Liver (tissue), 9 donors: ENCODE measurements around the gene AGMAT. TPM values are rescaled to one million over a fixed set of nuclear protein-coding genes. Genes with fewer than 3 reads are reported as not detected.

Experiments
- DNase-seq: peaks from one replicate; pipeline ENCODE4 v3.0.0-alpha.2; 2017; ENCODE audit warnings: low spot score
- H3K27ac ChIP-seq, 2 donors: one replicate each; pipeline ENCODE4 v1.7.0; 2013; ENCODE audit warnings: inconsistent platforms in 2 of 2, low read length in 2 of 2, control low read depth in 1 of 2, low read depth in 1 of 2, mild to moderate bottlenecking in 1 of 2
- H3K27me3 ChIP-seq, 4 donors: one replicate each; pipeline versions ENCODE4 v1.6.1 to v1.7.0; 2013; ENCODE audit warnings: low read length in 3 of 4, inconsistent platforms in 1 of 4, mild to moderate bottlenecking in 1 of 4, moderate library complexity in 1 of 4; ENCODE audit not compliant: control insufficient read depth in 4 of 4, insufficient read depth in 4 of 4
- H3K36me3 ChIP-seq, 4 donors: one replicate each; pipeline versions ENCODE4 v1.6.1 to v1.7.0; 2013; ENCODE audit warnings: low read length in 3 of 4, mild to moderate bottlenecking in 3 of 4, low read depth in 1 of 4, moderate library complexity in 1 of 4; ENCODE audit not compliant: control insufficient read depth in 4 of 4, insufficient read depth in 3 of 4
- H3K4me1 ChIP-seq, 4 donors: one replicate each; pipeline versions ENCODE4 v1.6.1 to v1.7.0; 2013; ENCODE audit warnings: low read length in 3 of 4, mild to moderate bottlenecking in 3 of 4, moderate library complexity in 1 of 4; ENCODE audit not compliant: control insufficient read depth in 4 of 4, insufficient read depth in 4 of 4
- H3K4me3 ChIP-seq, 3 donors: one replicate each; pipeline versions ENCODE4 v1.6.1 to v1.7.0; 2013; ENCODE audit warnings: low read length in 3 of 3, control low read depth in 1 of 3, low read depth in 1 of 3, mild to moderate bottlenecking in 1 of 3
- H3K9ac ChIP-seq, 2 donors: one replicate each; pipeline ENCODE4 v1.7.0; 2013; ENCODE audit warnings: low read length in 2 of 2, mild to moderate bottlenecking in 2 of 2, moderate library complexity in 2 of 2, control low read depth in 1 of 2, low read depth in 1 of 2
- H3K9me3 ChIP-seq, 4 donors: one replicate each; pipeline versions ENCODE4 v1.6.1 to v1.7.0; 2013; ENCODE audit warnings: low read length in 3 of 4; ENCODE audit not compliant: control insufficient read depth in 4 of 4
- CTCF ChIP-seq: fragments of 150-350 bp; IDR thresholded peaks from 2 replicates; pipeline ENCODE4 v1.5.1; 2017; ENCODE audit warnings: improper control_type of control experiment, low read depth, low read length; ENCODE audit not compliant: missing input control
- EGR1 ChIP-seq, 2 donors: IDR thresholded peaks; 2 replicates each; pipeline ENCODE4 v1.6.1; 2016 to 2018; ENCODE audit warnings: antibody characterized with exemption in 2 of 2, low read depth in 2 of 2
- FOXA1 ChIP-seq: IDR thresholded peaks from 2 replicates; pipeline ENCODE4 v1.6.1; 2016; ENCODE audit warnings: antibody characterized with exemption
- FOXA2 ChIP-seq: IDR thresholded peaks from 2 replicates; pipeline ENCODE4 v1.6.1; 2016; ENCODE audit warnings: antibody characterized with exemption
- HNF4A ChIP-seq, 2 donors: conservative IDR thresholded peaks; 2 replicates each; pipeline ENCODE4 v1.6.1; 2016; ENCODE audit warnings: antibody characterized with exemption in 2 of 2, mild to moderate bottlenecking in 2 of 2
- HNF4G ChIP-seq: IDR thresholded peaks from 2 replicates; pipeline ENCODE4 v1.6.1; 2016; ENCODE audit warnings: antibody characterized with exemption
- NR2F2 ChIP-seq: IDR thresholded peaks from 2 replicates; pipeline ENCODE4 v1.6.1; 2016; ENCODE audit warnings: antibody characterized with exemption
- RAD21 ChIP-seq, 2 donors: IDR thresholded peaks; 2 replicates each; pipeline ENCODE4 v1.6.1; 2016; ENCODE audit warnings: antibody characterized with exemption in 2 of 2, mild to moderate bottlenecking in 2 of 2
- RXRA ChIP-seq, 2 donors: IDR thresholded peaks; 2 replicates each; pipeline ENCODE4 v1.6.1; 2017 to 2018; ENCODE audit warnings: antibody characterized with exemption in 2 of 2, mild to moderate bottlenecking in 1 of 2
- SP1 ChIP-seq: IDR thresholded peaks from 2 replicates; pipeline ENCODE4 v1.6.1; 2018; ENCODE audit warnings: antibody characterized with exemption, mild to moderate bottlenecking
- TAF1 ChIP-seq: conservative IDR thresholded peaks from 2 replicates; pipeline ENCODE4 v1.6.1; 2016; ENCODE audit warnings: antibody characterized with exemption, mild to moderate bottlenecking
- YY1 ChIP-seq: IDR thresholded peaks from 2 replicates; pipeline ENCODE4 v1.6.1; 2016; ENCODE audit warnings: antibody characterized with exemption, mild to moderate bottlenecking
- WGBS: extraction: QIAGEN DNeasy Blood & Tissue Kit; methylation state at CpG from one replicate; pipeline ENCODE4 v1.1.7; 2013; 5-methylcytosine and 5-hydroxymethylcytosine counted together
- polyA plus RNA-seq, 2 donors: library from polyadenylated mRNA; stranded (reverse) in 1 of 2; unstranded in 1 of 2; fragments of 200-250 nt in 1 of 2; fragments of >200 nt in 1 of 2; fragmentation: Nextera tagmentation in 1 of 2; extraction: Ambion mirVana in 1 of 2; gene quantifications; one replicate each; pipeline versions ENCODE4 v1.2.1 to v1.2.3, GENCODE V29; 2013 to 2015
- total RNA-seq, 2 donors: library from RNA; depleted of rRNA; stranded (reverse); fragments of >200 nt; gene quantifications; one replicate each; pipeline ENCODE4 v1.2.3, GENCODE V29; 2014
- TF ChIP-seq, protein P1 (sequence below): IDR thresholded peaks from 2 replicates; pipeline ENCODE4 v1.6.1; 2016; ENCODE audit warnings: antibody characterized with exemption, mild to moderate bottlenecking
- TF ChIP-seq, protein P2 (sequence below): IDR thresholded peaks from 2 replicates; pipeline ENCODE4 v1.6.1; 2016; ENCODE audit warnings: antibody characterized with exemption
- TF ChIP-seq, protein P3 (sequence below): IDR thresholded peaks from 2 replicates; pipeline ENCODE4 v1.6.1; 2016; ENCODE audit warnings: antibody characterized with exemption
- donor health status: healthy.
- donor health status: healthy.
- donor health status: healthy.
- donor health status: healthy.
- donor health status: healthy.

AGMAT gene
- total and polyA plus RNA-seq, 4 donors = 31.9 to 83.6 (median 40.6) TPM

GRCh38 chr1:15540186-15540585 lies 44.7 kb downstream of the AGMAT start:
- 96% methylated on average over 8 of the region's 8 CpGs for WGBS
- peaks cover 0 to 5% (median 0%) of the 10 kb centered on the region in 4 donors for H3K4me1 ChIP-seq
- H3K27ac ChIP-seq = no peak overlapping the region
- no peak for DNase-seq
- H3K9me3 ChIP-seq = no peaks in the 10 kb centered on the region
- no peak overlapping the region for H3K9ac ChIP-seq
- TF ChIP-seq FOXA2 = no peak
- no peak for TF ChIP-seq EGR1 (IDR thresholded peaks at IDR 0.05; ENCODE audit: low read depth in 2 of 2)
- no peak for TF ChIP-seq YY1
- TF ChIP-seq, protein P1, sequence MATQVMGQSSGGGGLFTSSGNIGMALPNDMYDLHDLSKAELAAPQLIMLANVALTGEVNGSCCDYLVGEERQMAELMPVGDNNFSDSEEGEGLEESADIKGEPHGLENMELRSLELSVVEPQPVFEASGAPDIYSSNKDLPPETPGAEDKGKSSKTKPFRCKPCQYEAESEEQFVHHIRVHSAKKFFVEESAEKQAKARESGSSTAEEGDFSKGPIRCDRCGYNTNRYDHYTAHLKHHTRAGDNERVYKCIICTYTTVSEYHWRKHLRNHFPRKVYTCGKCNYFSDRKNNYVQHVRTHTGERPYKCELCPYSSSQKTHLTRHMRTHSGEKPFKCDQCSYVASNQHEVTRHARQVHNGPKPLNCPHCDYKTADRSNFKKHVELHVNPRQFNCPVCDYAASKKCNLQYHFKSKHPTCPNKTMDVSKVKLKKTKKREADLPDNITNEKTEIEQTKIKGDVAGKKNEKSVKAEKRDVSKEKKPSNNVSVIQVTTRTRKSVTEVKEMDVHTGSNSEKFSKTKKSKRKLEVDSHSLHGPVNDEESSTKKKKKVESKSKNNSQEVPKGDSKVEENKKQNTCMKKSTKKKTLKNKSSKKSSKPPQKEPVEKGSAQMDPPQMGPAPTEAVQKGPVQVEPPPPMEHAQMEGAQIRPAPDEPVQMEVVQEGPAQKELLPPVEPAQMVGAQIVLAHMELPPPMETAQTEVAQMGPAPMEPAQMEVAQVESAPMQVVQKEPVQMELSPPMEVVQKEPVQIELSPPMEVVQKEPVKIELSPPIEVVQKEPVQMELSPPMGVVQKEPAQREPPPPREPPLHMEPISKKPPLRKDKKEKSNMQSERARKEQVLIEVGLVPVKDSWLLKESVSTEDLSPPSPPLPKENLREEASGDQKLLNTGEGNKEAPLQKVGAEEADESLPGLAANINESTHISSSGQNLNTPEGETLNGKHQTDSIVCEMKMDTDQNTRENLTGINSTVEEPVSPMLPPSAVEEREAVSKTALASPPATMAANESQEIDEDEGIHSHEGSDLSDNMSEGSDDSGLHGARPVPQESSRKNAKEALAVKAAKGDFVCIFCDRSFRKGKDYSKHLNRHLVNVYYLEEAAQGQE = no peak
- TF ChIP-seq NR2F2 = no peak
- no peak for TF ChIP-seq FOXA1
- no peak for TF ChIP-seq RAD21 (IDR thresholded peaks at IDR 0.05)
- no peak for TF ChIP-seq TAF1
- no peak for TF ChIP-seq RXRA (IDR thresholded peaks at IDR 0.05)
- TF ChIP-seq, protein P2, sequence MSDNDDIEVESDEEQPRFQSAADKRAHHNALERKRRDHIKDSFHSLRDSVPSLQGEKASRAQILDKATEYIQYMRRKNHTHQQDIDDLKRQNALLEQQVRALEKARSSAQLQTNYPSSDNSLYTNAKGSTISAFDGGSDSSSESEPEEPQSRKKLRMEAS = no peak
- TF ChIP-seq, protein P3, sequence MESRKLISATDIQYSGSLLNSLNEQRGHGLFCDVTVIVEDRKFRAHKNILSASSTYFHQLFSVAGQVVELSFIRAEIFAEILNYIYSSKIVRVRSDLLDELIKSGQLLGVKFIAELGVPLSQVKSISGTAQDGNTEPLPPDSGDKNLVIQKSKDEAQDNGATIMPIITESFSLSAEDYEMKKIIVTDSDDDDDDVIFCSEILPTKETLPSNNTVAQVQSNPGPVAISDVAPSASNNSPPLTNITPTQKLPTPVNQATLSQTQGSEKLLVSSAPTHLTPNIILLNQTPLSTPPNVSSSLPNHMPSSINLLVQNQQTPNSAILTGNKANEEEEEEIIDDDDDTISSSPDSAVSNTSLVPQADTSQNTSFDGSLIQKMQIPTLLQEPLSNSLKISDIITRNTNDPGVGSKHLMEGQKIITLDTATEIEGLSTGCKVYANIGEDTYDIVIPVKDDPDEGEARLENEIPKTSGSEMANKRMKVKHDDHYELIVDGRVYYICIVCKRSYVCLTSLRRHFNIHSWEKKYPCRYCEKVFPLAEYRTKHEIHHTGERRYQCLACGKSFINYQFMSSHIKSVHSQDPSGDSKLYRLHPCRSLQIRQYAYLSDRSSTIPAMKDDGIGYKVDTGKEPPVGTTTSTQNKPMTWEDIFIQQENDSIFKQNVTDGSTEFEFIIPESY = no peak
- TF ChIP-seq SP1 = no peak
- TF ChIP-seq CTCF = no peak
- TF ChIP-seq HNF4A (conservative IDR thresholded peaks at IDR 0.05) = no peak
- TF ChIP-seq HNF4G = no peak
- H3K36me3 ChIP-seq = peaks cover 8 to 43% (median 31%) of the 10 kb centered on the region in 4 donors
- H3K27me3 ChIP-seq = no peaks in the 10 kb centered on the region
- no peak overlapping the region for H3K4me3 ChIP-seq

DNA sequence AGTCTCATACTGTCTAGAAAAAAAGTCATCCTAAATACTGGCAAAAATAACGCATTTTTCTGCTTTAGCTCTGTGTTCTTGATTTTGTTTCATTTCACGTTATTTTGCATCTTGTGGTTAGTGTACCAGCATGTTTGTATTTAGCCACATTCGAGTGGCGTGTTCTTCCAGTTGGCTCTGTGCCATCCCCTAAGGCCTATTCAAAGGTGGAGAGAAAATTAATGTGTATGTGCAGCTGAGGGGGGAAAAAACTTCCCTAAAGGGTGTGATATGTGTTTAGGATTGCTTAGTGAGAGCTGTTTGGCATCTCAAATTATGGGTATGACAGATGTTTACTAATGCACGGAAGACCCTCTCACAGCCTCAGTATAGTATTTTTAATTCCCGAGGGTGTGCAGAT lies 46.1 kb downstream of the AGMAT start:
- H3K36me3 ChIP-seq = peaks cover 6 to 40% (median 25%) of the 10 kb centered on the region in 4 donors
- no peaks in the 10 kb centered on the region for H3K27me3 ChIP-seq
- TF ChIP-seq, protein P1 = no peak
- no peak for TF ChIP-seq FOXA2
- TF ChIP-seq EGR1 (IDR thresholded peaks at IDR 0.05; ENCODE audit: low read depth in 2 of 2) = no peak
- no peak overlapping the region for H3K27ac ChIP-seq
- DNase-seq = no peak
- no peak overlapping the region for H3K4me3 ChIP-seq
- H3K9me3 ChIP-seq = no peaks in the 10 kb centered on the region
- no peak overlapping the region for H3K9ac ChIP-seq
- WGBS = 60% methylated on average over 6 of the region's 6 CpGs
- H3K4me1 ChIP-seq = peaks cover 0 to 5% (median 0%) of the 10 kb centered on the region in 4 donors
